HFFc6 (cell line): Measurements from ENCODE around the gene ATXN1L. TPM values are rescaled to one million over a fixed set of nuclear protein-coding genes. Genes with fewer than 3 reads are reported as not detected.
"Not testable (repeated sequence)": the region's sequence is repeated elsewhere in the genome, so short reads cannot be mapped to it uniquely, and the experiment has no call there.

ENCODE experiments used
- DNase-seq: peaks from one replicate; pipeline ENCODE4 v3.0.0-alpha.2; 2018
- H3K27ac Mint-ChIP-seq: 2 replicates; pipeline ENCODE4 v1.8.0; 2020; ENCODE audit warnings: mild to moderate bottlenecking, mixed read lengths
- H3K27me3 Mint-ChIP-seq: 2 replicates; pipeline ENCODE4 v1.8.0; 2021; ENCODE audit warnings: mild to moderate bottlenecking, moderate library complexity, mixed read lengths; ENCODE audit not compliant: insufficient read depth
- H3K36me3 Mint-ChIP-seq: 2 replicates; pipeline ENCODE4 v1.8.0; 2021; ENCODE audit warnings: low read depth, mixed read lengths
- H3K4me1 Mint-ChIP-seq: 2 replicates; pipeline ENCODE4 v1.8.0; 2020; ENCODE audit warnings: low read depth, mixed read lengths
- H3K4me3 Mint-ChIP-seq: 2 replicates; pipeline ENCODE4 v1.8.0; 2020; ENCODE audit warnings: mild to moderate bottlenecking, moderate library complexity, mixed read lengths
- H3K9me3 Mint-ChIP-seq: 2 replicates; pipeline ENCODE4 v1.8.0; 2020; ENCODE audit warnings: mild to moderate bottlenecking, mixed read lengths
- total RNA-seq, 6 experiments: library from RNA; stranded (reverse); fragmentation: NEBNext Ultra II Directional; extraction: Animal tissue kit (Norgen Biotek cat#: 25700); gene quantifications; 2 replicates in 1 of 6; 3 replicates in 5 of 6; pipeline ENCODE4 v1.2.3, GENCODE V29; 2021
- TF ChIP-seq, protein P1 (sequence below): fragments of 200-600 bp; sonication (generic); IDR thresholded peaks from 2 replicates; pipeline ENCODE4 v1.5.0; 2021; ENCODE audit warnings: antibody characterized with exemption, mild to moderate bottlenecking

ATXN1L gene
- total RNA-seq, 6 experiments from 2014 or later: 14.9 to 19.0 (median 17.2) TPM

DNA sequence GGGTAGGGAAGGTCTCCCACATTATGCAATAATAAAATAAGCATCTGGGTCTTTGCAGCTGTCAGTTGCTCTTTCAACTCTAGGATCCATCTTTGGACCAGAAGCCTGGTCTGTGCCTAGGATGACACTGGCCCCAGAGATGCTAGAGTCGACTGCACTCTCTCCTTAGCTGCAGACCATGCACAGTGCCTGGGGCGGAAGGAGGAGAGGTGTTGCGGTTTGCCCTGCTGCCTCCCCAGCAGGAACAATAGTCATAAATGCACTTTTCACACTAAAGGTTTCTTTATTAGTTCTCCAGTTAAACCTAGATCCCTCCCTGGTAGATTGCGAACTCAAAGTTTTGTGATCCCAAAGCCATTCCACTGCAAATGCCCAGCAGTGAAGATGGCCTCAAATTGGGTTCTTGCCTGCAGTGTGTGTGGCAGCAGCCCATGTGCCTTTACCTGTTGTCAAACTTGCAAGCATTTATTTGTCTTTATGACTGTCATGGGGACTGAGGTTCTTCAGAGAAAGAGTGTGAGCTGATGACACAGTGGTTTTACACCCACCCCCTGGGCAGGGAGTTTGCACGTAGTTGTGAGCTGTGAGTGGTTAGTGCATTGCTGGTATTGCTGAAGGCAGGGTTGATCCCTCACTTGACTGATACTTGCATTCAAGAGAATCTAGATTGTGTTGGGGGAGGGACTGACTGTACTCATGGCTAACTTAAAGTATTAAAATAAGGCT lies 10.3 kb downstream of the ATXN1L start:
- H3K4me3 Mint-ChIP-seq: no peak overlapping the region
- TF ChIP-seq, protein P1, sequence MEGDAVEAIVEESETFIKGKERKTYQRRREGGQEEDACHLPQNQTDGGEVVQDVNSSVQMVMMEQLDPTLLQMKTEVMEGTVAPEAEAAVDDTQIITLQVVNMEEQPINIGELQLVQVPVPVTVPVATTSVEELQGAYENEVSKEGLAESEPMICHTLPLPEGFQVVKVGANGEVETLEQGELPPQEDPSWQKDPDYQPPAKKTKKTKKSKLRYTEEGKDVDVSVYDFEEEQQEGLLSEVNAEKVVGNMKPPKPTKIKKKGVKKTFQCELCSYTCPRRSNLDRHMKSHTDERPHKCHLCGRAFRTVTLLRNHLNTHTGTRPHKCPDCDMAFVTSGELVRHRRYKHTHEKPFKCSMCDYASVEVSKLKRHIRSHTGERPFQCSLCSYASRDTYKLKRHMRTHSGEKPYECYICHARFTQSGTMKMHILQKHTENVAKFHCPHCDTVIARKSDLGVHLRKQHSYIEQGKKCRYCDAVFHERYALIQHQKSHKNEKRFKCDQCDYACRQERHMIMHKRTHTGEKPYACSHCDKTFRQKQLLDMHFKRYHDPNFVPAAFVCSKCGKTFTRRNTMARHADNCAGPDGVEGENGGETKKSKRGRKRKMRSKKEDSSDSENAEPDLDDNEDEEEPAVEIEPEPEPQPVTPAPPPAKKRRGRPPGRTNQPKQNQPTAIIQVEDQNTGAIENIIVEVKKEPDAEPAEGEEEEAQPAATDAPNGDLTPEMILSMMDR: no peak
- DNase-seq: no peak
- H3K4me1 Mint-ChIP-seq: peaks cover 28% of the 10 kb centered on the region
- no peak overlapping the region for H3K27ac Mint-ChIP-seq
- no peaks in the 10 kb centered on the region for H3K9me3 Mint-ChIP-seq
- peaks cover 26% of the 10 kb centered on the region for H3K36me3 Mint-ChIP-seq
- H3K27me3 Mint-ChIP-seq: peaks cover 2% of the 10 kb centered on the region

DNA sequence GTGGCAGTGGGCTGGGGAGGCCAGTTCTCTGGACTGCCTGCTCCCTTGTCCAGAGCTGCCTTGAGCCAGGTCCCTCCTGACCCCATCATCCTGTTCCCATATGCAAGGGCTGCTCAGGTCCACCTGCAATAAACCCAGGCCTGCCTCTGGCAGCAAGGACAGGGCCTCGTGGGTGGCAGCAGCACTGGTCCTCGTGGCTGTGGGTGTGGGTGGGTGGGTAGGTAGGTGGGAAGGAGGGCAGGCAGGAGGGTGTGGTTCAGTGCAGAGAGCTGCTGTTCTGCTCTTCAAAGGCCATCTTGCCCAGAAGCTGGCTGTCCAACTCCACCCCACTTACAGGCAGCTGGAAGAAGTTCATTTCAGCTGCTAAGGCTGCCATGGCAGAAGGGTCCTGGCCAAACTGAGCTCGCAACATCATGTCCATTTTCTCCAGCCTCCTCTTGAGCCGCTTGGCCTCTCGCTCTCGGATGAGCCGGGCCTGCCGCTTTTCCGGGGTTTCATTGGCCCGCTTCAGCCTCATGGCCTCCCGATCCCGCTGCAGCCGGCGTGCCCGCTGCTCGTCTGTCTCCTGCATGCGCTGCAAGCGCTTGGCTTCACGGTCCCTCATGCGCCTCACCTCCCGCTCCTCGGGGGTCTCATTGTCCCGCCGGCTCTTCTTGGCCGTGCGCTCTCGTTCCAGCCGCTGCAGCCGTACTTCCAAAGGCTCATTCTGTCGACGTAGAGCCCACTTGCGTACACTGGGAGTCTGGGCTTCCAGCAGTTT lies 14.2 kb downstream of the ATXN1L start:
- TF ChIP-seq, protein P1: no peak
- no peak for DNase-seq
- Mint-ChIP-seq H3K27ac (no peak overlapping the region), H3K4me3 (no peak overlapping the region), H3K9me3 (no peaks in the 10 kb centered on the region), H3K4me1 (peaks cover 11% of the 10 kb centered on the region), H3K27me3 (no peaks in the 10 kb centered on the region), H3K36me3 (peaks cover 16% of the 10 kb centered on the region)

DNA sequence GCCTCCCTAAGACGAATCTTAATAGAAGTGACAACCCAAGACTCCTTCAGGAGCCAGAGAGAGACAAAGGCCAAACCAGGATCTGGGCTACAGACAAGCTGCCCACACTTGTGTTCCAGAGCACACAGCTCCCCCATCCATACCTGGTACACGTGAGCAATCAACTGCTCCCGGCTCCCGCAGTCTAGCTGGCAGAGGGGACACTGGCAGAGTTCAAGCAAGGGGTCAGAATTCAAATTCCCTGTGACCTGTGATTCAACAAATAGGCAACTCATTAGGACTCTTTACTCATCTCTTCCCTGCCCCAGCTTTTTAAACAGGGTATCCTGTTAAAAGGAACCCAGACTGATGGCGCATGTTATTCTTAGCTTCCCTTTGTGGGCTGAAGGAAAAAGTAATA lies 18.2 kb downstream of the ATXN1L start:
- TF ChIP-seq, protein P1: no peak
- Mint-ChIP-seq H3K27ac (no peak overlapping the region), H3K36me3 (peaks cover 14% of the 10 kb centered on the region), H3K4me3 (no peak overlapping the region), H3K9me3 (no peaks in the 10 kb centered on the region), H3K27me3 (no peaks in the 10 kb centered on the region; the same call in 1 of the 2 replicates), H3K4me1 (peaks cover 3% of the 10 kb centered on the region)
- DNase-seq: no peak

DNA sequence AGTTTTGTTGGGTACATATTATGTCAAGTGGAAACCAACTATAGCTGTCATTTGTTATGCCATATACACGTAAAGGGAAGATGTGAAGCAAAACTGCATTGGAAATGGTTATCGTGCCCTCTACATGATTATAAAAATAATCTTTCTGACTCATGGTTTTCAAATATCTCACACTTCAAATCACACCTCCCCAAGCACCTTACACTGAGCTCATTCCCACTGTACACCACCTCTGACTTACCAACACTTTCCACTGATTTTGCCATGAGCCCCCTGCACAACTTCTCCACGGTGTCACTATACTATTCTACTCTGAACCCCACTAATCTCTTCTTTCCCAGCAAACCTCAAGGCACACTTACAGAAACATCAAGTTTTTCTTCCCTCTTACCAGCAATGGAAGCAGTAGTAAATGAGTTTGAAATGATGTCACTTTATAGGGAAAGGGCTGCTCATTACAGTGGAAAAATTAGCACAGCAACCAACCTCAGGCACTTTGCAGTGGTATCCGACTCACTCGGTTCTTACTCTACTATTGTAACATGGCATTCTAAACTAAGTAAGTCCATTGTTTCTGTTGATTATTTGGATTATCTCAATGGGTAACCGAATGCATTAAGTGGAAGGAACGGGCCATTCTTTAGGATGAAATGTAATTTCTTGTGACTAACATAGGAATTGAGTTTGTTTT lies 19.5 kb downstream of the ATXN1L start:
- Mint-ChIP-seq H3K4me1 (peaks cover 6% of the 10 kb centered on the region), H3K4me3 (no peak overlapping the region), H3K27me3 (no peaks in the 10 kb centered on the region; the same call in 1 of the 2 replicates), H3K27ac (no peak overlapping the region), H3K36me3 (peaks cover 19% of the 10 kb centered on the region), H3K9me3 (no peaks in the 10 kb centered on the region)
- no peak for DNase-seq
- TF ChIP-seq, protein P1: no peak

DNA sequence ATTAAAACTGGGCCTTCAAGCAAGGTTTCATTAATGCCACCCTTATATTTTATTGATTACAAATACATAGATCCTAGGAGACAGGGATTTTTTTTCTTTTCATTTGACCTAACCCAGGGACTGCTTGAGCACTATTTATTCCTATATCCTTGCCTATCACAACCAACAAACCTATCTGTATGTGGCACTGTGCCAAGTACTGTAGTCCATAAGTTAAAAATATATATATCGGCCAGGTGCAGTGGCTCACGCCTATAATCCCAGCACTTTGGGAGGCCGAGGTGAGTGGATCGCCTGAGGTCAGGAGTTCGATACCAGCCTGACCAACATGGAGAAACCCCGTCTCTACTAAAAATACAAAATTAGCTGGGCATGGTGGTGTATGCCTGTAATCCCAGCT lies 21.4 kb downstream of the ATXN1L start:
- not testable (repeated sequence) for H3K27me3 Mint-ChIP-seq

More for the DNA sequence above, 21.4 kb downstream of the ATXN1L start:
- H3K9me3 Mint-ChIP-seq, DNase-seq, H3K4me3 Mint-ChIP-seq, H3K4me1 Mint-ChIP-seq, H3K27ac Mint-ChIP-seq: not testable (repeated sequence)
- peaks cover 16% of the 10 kb centered on the region for H3K36me3 Mint-ChIP-seq
